Measurements from ENCODE around the gene GRK1. TPM values are rescaled to one million over a fixed set of nuclear protein-coding genes. Genes with fewer than 3 reads are reported as not detected.

GRK1 gene
- total and polyA plus RNA-seq, 2 experiments from 2014 or later = 0.17 TPM; not detected in 1

DNA sequence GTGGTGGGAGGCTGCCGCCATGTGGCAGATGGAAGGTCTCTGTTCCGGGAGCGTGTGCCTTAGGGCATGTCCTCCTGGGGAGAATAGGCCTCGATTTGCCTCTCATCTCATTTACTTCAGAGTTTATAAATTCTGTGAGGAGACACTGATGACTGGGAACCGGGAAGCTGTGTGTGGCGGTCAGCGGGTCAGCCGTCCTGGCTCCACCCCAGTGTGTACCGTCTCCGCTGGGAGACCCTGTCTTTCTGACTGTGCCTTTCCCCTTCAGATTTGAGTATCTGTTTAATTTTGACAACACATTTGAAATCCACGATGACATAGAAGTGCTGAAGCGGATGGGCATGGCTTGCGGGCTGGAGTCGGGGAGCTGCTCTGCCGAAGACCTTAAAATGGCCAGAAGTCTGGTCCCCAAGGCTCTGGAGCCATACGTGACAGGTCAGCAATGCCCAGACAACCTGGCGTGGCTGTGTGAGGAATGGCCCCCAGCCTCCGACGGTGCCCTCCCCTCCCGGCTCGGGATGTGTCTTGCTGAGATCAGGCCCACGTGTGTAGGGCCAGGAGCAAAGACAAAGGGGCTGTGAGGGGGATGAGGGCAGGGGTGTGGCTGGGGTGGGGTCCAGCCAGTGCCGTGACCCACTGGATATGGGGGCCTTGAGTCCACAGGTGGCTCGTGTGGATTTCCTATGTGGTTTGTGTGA, 30.6 kb upstream of the GRK1 start:
- Histone ChIP-seq H3K36me3 (replicated peaks; ENCODE audit: insufficient read depth, low read depth) (no peaks in the 10 kb centered on the region), H3K4me1 (ENCODE audit: insufficient read depth) (no peaks in the 10 kb centered on the region), H3K4me3 (no peak overlapping the region), H3K27ac (no peak overlapping the region), H3K79me2 (no peaks in the 10 kb centered on the region), H3K9me2 (replicated peaks; ENCODE audit: insufficient read depth) (no peaks in the 10 kb centered on the region), H3K4me2 (no peak overlapping the region), H4K20me1 (ENCODE audit: insufficient read depth, poor library complexity, severe bottlenecking) (no peaks in the 10 kb centered on the region), H2AFZ (no peak overlapping the region), H3K27me3 (no peaks in the 10 kb centered on the region), H3K9me3 (ENCODE audit: low read depth) (no peaks in the 10 kb centered on the region)
- 96% methylated on average over 24 of the region's 24 CpGs for WGBS (ENCODE audit: low lambda C conversion rate, missing lambda C conversion rate)
- DNase-seq (ENCODE audit: low spot score) = no peak
- TF ChIP-seq EZH2 (IDR thresholded peaks at IDR 0.05; ENCODE audit: borderline replicate concordance) (no peak), EZH2phosphoT487 (IDR thresholded peaks at IDR 0.05; ENCODE audit: low read depth, severe bottlenecking, unreplicated experiment) (no peak)
- TF ChIP-seq, protein P1, sequence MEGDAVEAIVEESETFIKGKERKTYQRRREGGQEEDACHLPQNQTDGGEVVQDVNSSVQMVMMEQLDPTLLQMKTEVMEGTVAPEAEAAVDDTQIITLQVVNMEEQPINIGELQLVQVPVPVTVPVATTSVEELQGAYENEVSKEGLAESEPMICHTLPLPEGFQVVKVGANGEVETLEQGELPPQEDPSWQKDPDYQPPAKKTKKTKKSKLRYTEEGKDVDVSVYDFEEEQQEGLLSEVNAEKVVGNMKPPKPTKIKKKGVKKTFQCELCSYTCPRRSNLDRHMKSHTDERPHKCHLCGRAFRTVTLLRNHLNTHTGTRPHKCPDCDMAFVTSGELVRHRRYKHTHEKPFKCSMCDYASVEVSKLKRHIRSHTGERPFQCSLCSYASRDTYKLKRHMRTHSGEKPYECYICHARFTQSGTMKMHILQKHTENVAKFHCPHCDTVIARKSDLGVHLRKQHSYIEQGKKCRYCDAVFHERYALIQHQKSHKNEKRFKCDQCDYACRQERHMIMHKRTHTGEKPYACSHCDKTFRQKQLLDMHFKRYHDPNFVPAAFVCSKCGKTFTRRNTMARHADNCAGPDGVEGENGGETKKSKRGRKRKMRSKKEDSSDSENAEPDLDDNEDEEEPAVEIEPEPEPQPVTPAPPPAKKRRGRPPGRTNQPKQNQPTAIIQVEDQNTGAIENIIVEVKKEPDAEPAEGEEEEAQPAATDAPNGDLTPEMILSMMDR (IDR thresholded peaks at IDR 0.05; ENCODE audit: poor library complexity) = no peak

DNA sequence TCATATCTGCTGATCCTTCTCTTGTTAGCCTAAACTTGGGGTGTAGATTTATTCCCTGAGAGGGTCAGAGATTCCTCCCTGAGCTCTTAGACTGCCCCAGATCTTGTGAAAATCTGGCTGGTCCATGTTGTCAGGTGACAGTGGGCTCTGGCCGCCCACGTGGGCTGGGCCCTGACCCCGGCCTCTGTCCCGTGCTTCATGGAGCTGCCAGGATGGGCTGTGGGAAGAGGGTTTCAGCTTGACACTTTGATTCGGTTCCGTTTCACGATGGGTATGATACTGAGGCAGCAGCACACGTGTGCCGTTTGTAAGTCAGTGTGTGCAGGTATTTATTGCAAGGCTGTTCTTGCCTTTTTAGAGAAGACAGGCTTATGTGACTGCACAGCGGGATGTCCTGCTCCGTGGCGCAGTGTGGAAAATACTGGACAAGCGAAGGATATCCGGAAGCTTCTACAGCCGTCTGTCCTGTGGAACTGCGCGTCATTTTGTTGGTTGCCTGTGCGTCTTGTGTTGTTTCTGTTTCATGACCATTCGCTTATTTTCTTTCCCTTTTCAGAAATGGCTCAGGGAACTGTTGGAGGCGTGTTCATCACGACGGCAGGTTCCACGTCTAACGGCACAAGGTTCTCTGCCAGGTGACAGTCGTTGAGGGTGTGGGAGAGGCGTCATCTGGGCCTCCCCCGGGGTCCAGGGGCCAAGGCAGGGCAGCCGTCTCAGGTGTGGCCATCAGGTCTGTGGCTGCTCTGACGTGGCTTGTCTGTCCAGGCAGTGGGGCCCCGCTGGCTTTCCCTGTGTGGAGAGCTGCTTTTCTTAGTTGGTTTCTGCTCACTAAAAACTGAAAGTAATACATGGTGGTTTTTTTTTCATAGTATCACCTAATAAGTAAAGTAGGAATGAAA, 29.5 kb upstream of the GRK1 start:
- WGBS (ENCODE audit: low lambda C conversion rate, missing lambda C conversion rate) = 94% methylated on average over 30 of the region's 30 CpGs
- no peak overlapping the region for H3K4me3 ChIP-seq
- H4K20me1 ChIP-seq (ENCODE audit: insufficient read depth, poor library complexity, severe bottlenecking) = no peaks in the 10 kb centered on the region
- no peaks in the 10 kb centered on the region for H3K4me1 ChIP-seq (ENCODE audit: insufficient read depth)
- H3K27me3 ChIP-seq = no peaks in the 10 kb centered on the region
- peaks cover 3% of the 10 kb centered on the region for H3K36me3 ChIP-seq (replicated peaks; ENCODE audit: insufficient read depth, low read depth)
- TF ChIP-seq EZH2 (IDR thresholded peaks at IDR 0.05; ENCODE audit: borderline replicate concordance) (no peak), EZH2phosphoT487 (IDR thresholded peaks at IDR 0.05; ENCODE audit: low read depth, severe bottlenecking, unreplicated experiment) (no peak)
- TF ChIP-seq, protein P1 (IDR thresholded peaks at IDR 0.05; ENCODE audit: poor library complexity) = no peak
- no peak overlapping the region for H2AFZ ChIP-seq
- H3K9me2 ChIP-seq (replicated peaks; ENCODE audit: insufficient read depth) = no peaks in the 10 kb centered on the region
- DNase-seq (ENCODE audit: low spot score) = no peak
- no peaks in the 10 kb centered on the region for H3K9me3 ChIP-seq (ENCODE audit: low read depth)
- H3K79me2 ChIP-seq = no peaks in the 10 kb centered on the region
- H3K4me2 ChIP-seq = no peak overlapping the region
- H3K27ac ChIP-seq = no peak overlapping the region

DNA sequence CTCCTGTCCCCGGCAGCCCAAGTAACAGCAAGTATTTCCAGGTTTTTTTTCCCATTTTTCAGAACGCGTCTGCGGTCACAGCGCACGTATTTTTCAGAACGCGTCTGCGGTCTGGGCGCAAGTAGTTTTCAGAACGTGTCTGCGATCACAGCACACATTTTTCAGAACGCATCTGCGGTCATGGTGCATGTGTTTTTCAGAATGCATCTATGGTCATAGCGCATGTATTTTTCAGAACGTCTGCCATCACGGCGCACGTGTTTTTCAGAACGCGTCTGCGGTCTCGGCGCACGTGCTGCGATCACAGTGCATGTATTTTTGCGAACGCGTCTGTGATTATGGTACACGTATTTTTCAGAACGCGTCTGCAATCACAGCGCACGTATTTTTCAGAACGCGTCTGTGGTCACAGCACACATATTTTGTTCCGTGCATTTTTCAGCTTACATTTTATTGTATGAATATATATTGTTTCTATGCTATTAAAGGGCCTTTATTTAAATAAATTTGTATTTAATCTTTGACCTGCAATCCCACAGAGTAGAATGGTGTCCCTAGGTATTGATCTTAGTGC, 28.8 kb upstream of the GRK1 start:
- DNase-seq (ENCODE audit: low spot score) = no peak
- peaks cover 4% of the 10 kb centered on the region for H3K36me3 ChIP-seq (replicated peaks; ENCODE audit: insufficient read depth, low read depth)

More for the DNA sequence above, 28.8 kb upstream of the GRK1 start:
- Histone ChIP-seq H3K79me2 (no peaks in the 10 kb centered on the region), H2AFZ (no peak overlapping the region), H3K9me3 (ENCODE audit: low read depth) (no peaks in the 10 kb centered on the region), H3K4me1 (ENCODE audit: insufficient read depth) (no peaks in the 10 kb centered on the region), H3K27ac (no peak overlapping the region), H3K9me2 (replicated peaks; ENCODE audit: insufficient read depth) (no peaks in the 10 kb centered on the region), H3K27me3 (no peaks in the 10 kb centered on the region), H3K4me2 (no peak overlapping the region), H4K20me1 (ENCODE audit: insufficient read depth, poor library complexity, severe bottlenecking) (no peaks in the 10 kb centered on the region), H3K4me3 (no peak overlapping the region)
- 97% methylated on average over 37 of the region's 37 CpGs for WGBS (ENCODE audit: low lambda C conversion rate, missing lambda C conversion rate)
- TF ChIP-seq EZH2 (IDR thresholded peaks at IDR 0.05; ENCODE audit: borderline replicate concordance) = no peak
- TF ChIP-seq EZH2phosphoT487 (IDR thresholded peaks at IDR 0.05; ENCODE audit: low read depth, severe bottlenecking, unreplicated experiment) = no peak

Measured in hepatocyte (in vitro differentiated cells).